CD14-positive monocyte (primary cell): ENCODE results near the gene EML1. TPM values are rescaled to one million over a fixed set of nuclear protein-coding genes. Genes with fewer than 3 reads are reported as not detected.

Source experiments
- DNase-seq, 3 donors: peaks; one replicate each; pipeline ENCODE4 v3.0.0-alpha.2; 2011 to 2022
- H2AFZ ChIP-seq: 2 replicates; pipeline ENCODE4 v1.6.0; 2012; ENCODE audit warnings: mild to moderate bottlenecking, low read depth, low read length, inconsistent platforms; ENCODE audit not compliant: insufficient read depth, poor library complexity, severe bottlenecking
- H3K27ac ChIP-seq, 2 donors: 1 replicate in 1 of 2; 2 replicates in 1 of 2; pipeline ENCODE4 v1.5.1; 2012 to 2013; ENCODE audit warnings: low read length in 2 of 2, control low read depth in 1 of 2, inconsistent platforms in 1 of 2, low read depth in 1 of 2, mild to moderate bottlenecking in 1 of 2
- H3K27me3 ChIP-seq, 2 donors: one replicate each; pipeline versions ENCODE4 v1.6.0 to v1.6.1; 2011 to 2013; ENCODE audit warnings: low read length in 2 of 2; ENCODE audit not compliant: control insufficient read depth in 2 of 2, insufficient read depth in 2 of 2
- H3K36me3 ChIP-seq, 2 donors: replicated peaks in 1 of 2; 1 replicate in 1 of 2; 2 replicates in 1 of 2; pipeline versions ENCODE4 v1.5.1 to v1.6.1; 2012 to 2013; ENCODE audit warnings: low read length in 2 of 2, control low read depth in 1 of 2, inconsistent platforms in 1 of 2, mild to moderate bottlenecking in 1 of 2; ENCODE audit not compliant: insufficient read depth in 2 of 2, control insufficient read depth in 1 of 2
- H3K4me1 ChIP-seq, 2 donors: 1 replicate in 1 of 2; 2 replicates in 1 of 2; pipeline versions ENCODE4 v1.5.1 to v1.6.1; 2012 to 2013; ENCODE audit warnings: low read length in 2 of 2, control low read depth in 1 of 2, inconsistent platforms in 1 of 2, mild to moderate bottlenecking in 1 of 2, moderate library complexity in 1 of 2; ENCODE audit not compliant: insufficient read depth in 2 of 2, control insufficient read depth in 1 of 2
- H3K4me2 ChIP-seq: replicated peaks from 2 replicates; pipeline ENCODE3; 2012; ENCODE audit warnings: low read length, moderate library complexity, mild to moderate bottlenecking; ENCODE audit not compliant: poor library complexity, severe bottlenecking; ENCODE audit errors: extremely low read depth
- H3K4me3 ChIP-seq, 3 experiments: fragments of 200-600 bp in 1 of 3; sonication (generic) in 1 of 3; replicated peaks in 1 of 3; 1 replicate in 2 of 3; 2 replicates in 1 of 3; pipeline ENCODE4 v1.5.1; 2011 to 2013; ENCODE audit warnings: low read length in 3 of 3, mild to moderate bottlenecking in 3 of 3, control low read depth in 2 of 3, low read depth in 2 of 3, inconsistent platforms in 1 of 3, moderate library complexity in 1 of 3
- H3K79me2 ChIP-seq: 2 replicates; pipeline ENCODE4 v1.6.0; 2012; ENCODE audit warnings: mild to moderate bottlenecking, control low read depth, inconsistent platforms, low read length, moderate library complexity; ENCODE audit not compliant: insufficient read depth
- H3K9ac ChIP-seq: 2 replicates; pipeline ENCODE4 v1.6.0; 2017; ENCODE audit warnings: low read length, mild to moderate bottlenecking; ENCODE audit not compliant: insufficient read depth, poor library complexity, severe bottlenecking
- H3K9me3 ChIP-seq, 2 donors: replicated peaks in 1 of 2; 1 replicate in 1 of 2; 2 replicates in 1 of 2; pipeline versions ENCODE4 v1.5.1 to v1.6.1; 2012 to 2013; ENCODE audit warnings: low read length in 2 of 2, control low read depth in 1 of 2; ENCODE audit not compliant: control insufficient read depth in 1 of 2, insufficient read depth in 1 of 2
- H4K20me1 ChIP-seq: 2 replicates; pipeline ENCODE4 v1.6.0; 2012; ENCODE audit warnings: mild to moderate bottlenecking, low read length, control low read depth, moderate library complexity; ENCODE audit not compliant: insufficient read depth
- H3K27ac Mint-ChIP-seq, 7 donors: one replicate each; pipeline ENCODE4 v1.8.0; 2020; ENCODE audit warnings: mild to moderate bottlenecking in 7 of 7, mixed read lengths in 7 of 7, moderate library complexity in 6 of 7, inconsistent platforms in 2 of 7
- H3K27me3 Mint-ChIP-seq, 3 donors: one replicate each; pipeline ENCODE4 v1.8.0; 2021 to 2022; ENCODE audit warnings: low read depth in 3 of 3, mild to moderate bottlenecking in 3 of 3, mixed read lengths in 3 of 3, moderate library complexity in 3 of 3, inconsistent platforms in 1 of 3
- H3K36me3 Mint-ChIP-seq, 2 donors: one replicate each; pipeline ENCODE4 v1.8.0; 2020; ENCODE audit warnings: mixed read lengths in 2 of 2, inconsistent platforms in 1 of 2, mild to moderate bottlenecking in 1 of 2
- H3K4me1 Mint-ChIP-seq: one replicate; pipeline ENCODE4 v1.8.0; 2020; ENCODE audit warnings: mild to moderate bottlenecking, mixed read lengths
- H3K4me3 Mint-ChIP-seq, 2 donors: one replicate each; pipeline ENCODE4 v1.8.0; 2020; ENCODE audit warnings: mild to moderate bottlenecking in 2 of 2, mixed read lengths in 2 of 2, moderate library complexity in 1 of 2
- H3K9me3 Mint-ChIP-seq, 7 donors: one replicate each; pipeline ENCODE4 v1.8.0; 2020 to 2022; ENCODE audit warnings: mixed read lengths in 7 of 7, mild to moderate bottlenecking in 6 of 7, moderate library complexity in 6 of 7, inconsistent platforms in 2 of 7
- WGBS: methylation state at CpG from one replicate; pipeline ENCODE4 v1.1.5; 2013; ENCODE audit warnings: missing lambda C conversion rate; ENCODE audit not compliant: insufficient coverage; 5-methylcytosine and 5-hydroxymethylcytosine counted together
- intact Hi-C, 2 donors: fragments of 100-400 bp; cut with micrococcal nuclease; formaldehyde crosslinking; loops; one replicate each; pipeline versions ENCODE4 v1.15.0 to v1.15.1; 2023
- polyA plus RNA-seq, 3 donors: library from polyadenylated mRNA; depleted of rRNA in 1 of 3; unstranded in 2 of 3; stranded (reverse) in 1 of 3; fragments of 300-500 nt in 2 of 3; fragments of >200 nt in 1 of 3; fragmentation: Illumina TruSeq in 2 of 3; gene quantifications; 1 replicate in 2 of 3; 2 replicates in 1 of 3; pipeline ENCODE4 v1.2.3, GENCODE V29; 2012 to 2021
- TF ChIP-seq, protein P1 (sequence below): fragments of 200-600 bp; IDR thresholded peaks from one replicate; pipeline ENCODE4 v1.8.0; 2022; ENCODE audit warnings: antibody characterized with exemption, mild to moderate bottlenecking

The EML1 gene
- polyA plus RNA-seq, 3 donors = not detected

GRCh38 chr14:99763527-99764221, 29.5 kb upstream of the EML1 start:
- no peaks in the 10 kb centered on the region for H3K36me3 Mint-ChIP-seq
- 88% methylated on average over 7 of the region's 13 CpGs for WGBS

GRCh38 chr14:99764222-99764706, 28.9 kb upstream of the EML1 start:
- intact Hi-C loops = no loop called here
- no peaks in the 10 kb centered on the region for H3K4me1 Mint-ChIP-seq

More at GRCh38 chr14:99763527-99764221, 29.5 kb upstream of the EML1 start:
- H3K27me3 Mint-ChIP-seq = peaks cover 7 to 11% (median 9%) of the 10 kb centered on the region in 3 donors
- Histone ChIP-seq H2AFZ (no peak overlapping the region), H3K27ac (no peak overlapping the region), H3K4me3 (no peak overlapping the region), H3K4me1 (no peaks in the 10 kb centered on the region), H3K4me2 (no peak overlapping the region), H3K27me3 (no peaks in the 10 kb centered on the region), H3K9ac (no peak overlapping the region), H3K36me3 (no peaks in the 10 kb centered on the region), H4K20me1 (no peaks in the 10 kb centered on the region), H3K9me3 (no peaks in the 10 kb centered on the region), H3K79me2 (no peaks in the 10 kb centered on the region)
- peaks cover 0 to 2% (median 0%) of the 10 kb centered on the region in 7 donors for H3K9me3 Mint-ChIP-seq
- TF ChIP-seq, protein P1, sequence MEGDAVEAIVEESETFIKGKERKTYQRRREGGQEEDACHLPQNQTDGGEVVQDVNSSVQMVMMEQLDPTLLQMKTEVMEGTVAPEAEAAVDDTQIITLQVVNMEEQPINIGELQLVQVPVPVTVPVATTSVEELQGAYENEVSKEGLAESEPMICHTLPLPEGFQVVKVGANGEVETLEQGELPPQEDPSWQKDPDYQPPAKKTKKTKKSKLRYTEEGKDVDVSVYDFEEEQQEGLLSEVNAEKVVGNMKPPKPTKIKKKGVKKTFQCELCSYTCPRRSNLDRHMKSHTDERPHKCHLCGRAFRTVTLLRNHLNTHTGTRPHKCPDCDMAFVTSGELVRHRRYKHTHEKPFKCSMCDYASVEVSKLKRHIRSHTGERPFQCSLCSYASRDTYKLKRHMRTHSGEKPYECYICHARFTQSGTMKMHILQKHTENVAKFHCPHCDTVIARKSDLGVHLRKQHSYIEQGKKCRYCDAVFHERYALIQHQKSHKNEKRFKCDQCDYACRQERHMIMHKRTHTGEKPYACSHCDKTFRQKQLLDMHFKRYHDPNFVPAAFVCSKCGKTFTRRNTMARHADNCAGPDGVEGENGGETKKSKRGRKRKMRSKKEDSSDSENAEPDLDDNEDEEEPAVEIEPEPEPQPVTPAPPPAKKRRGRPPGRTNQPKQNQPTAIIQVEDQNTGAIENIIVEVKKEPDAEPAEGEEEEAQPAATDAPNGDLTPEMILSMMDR = no peak
- no peaks in the 10 kb centered on the region for H3K4me1 Mint-ChIP-seq
- no peak overlapping the region for H3K27ac Mint-ChIP-seq
- H3K4me3 Mint-ChIP-seq = no peak overlapping the region
- DNase-seq = no peak
- intact Hi-C loops = no loop called here

More at GRCh38 chr14:99764222-99764706, 28.9 kb upstream of the EML1 start:
- H3K36me3 Mint-ChIP-seq = no peaks in the 10 kb centered on the region
- Histone ChIP-seq H3K36me3 (no peaks in the 10 kb centered on the region), H3K4me3 (no peak overlapping the region), H3K9me3 (no peaks in the 10 kb centered on the region), H3K4me1 (no peaks in the 10 kb centered on the region), H3K4me2 (no peak overlapping the region), H3K9ac (no peak overlapping the region), H3K27ac (no peak overlapping the region), H2AFZ (no peak overlapping the region), H3K79me2 (no peaks in the 10 kb centered on the region), H3K27me3 (no peaks in the 10 kb centered on the region), H4K20me1 (no peaks in the 10 kb centered on the region)
- H3K9me3 Mint-ChIP-seq = peaks cover 0 to 2% (median 0%) of the 10 kb centered on the region in 7 donors
- no peak for DNase-seq
- WGBS = 96% methylated on average over 9 of the region's 11 CpGs
- TF ChIP-seq, protein P1 = no peak
- H3K4me3 Mint-ChIP-seq = no peak overlapping the region
- H3K27ac Mint-ChIP-seq = peak overlapping the region in 1 of 7 donors; percentile 71
- H3K27me3 Mint-ChIP-seq = peaks cover 7 to 11% (median 9%) of the 10 kb centered on the region in 3 donors
